Measurements from ENCODE around the gene PRKCB.

The PRKCB gene

DNA sequence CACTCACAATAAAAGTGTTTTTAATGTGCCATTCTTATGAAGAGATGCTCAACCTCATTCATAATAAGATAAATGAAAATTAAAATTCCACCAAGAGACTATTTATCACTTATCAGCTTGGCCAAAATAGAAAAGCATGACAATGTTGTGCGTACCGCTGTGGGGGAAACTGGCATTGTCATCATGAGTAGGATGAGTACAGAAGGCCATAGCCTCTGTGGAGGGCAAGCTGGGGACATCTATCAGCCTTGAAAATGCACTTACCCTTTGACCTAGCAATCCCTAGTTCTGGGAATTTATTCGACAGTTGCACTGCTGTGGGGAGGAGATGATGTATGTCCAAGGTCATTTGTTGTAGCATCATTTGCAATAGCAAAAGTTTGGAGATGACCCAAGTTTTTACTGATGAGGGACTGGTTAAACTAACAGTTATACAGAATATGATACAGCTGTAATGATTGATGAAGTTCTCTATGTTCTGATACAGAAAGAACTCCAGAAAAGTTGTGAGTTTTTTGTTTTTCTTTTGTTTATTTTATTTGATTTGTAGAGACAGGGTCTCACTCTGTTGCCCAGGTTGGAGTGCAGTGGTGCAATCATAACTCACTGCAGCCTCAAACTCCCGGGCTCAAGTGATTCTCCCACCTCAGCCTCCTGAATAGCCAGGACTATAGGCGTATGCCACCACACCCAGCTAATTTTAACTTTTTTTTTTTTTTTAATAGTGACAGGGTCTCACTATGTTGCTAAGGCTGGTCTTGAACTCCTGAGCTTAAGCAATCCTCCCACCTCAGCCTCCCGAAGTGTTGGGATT is 13.7 kb upstream of the PRKCB start:
- Histone ChIP-seq H3K4me3 (ENCODE audit: low read depth, low read length) (no peak overlapping the region), H3K4me2 (ENCODE audit: low read length) (no peak overlapping the region), H3K27ac (no peak overlapping the region), H2AFZ (no peak overlapping the region), H3K9ac (no peak overlapping the region), H3K27me3 (ENCODE audit: control insufficient read depth, insufficient read depth, low read length) (peaks cover 5% of the 10 kb centered on the region), H3K9me3 (ENCODE audit: control insufficient read depth, low read length) (no peaks in the 10 kb centered on the region), H3K4me1 (no peaks in the 10 kb centered on the region), H3K36me3 (ENCODE audit: control insufficient read depth, insufficient read depth, low read length) (no peaks in the 10 kb centered on the region), H3K79me2 (no peaks in the 10 kb centered on the region)
- TF ChIP-seq, protein P1, sequence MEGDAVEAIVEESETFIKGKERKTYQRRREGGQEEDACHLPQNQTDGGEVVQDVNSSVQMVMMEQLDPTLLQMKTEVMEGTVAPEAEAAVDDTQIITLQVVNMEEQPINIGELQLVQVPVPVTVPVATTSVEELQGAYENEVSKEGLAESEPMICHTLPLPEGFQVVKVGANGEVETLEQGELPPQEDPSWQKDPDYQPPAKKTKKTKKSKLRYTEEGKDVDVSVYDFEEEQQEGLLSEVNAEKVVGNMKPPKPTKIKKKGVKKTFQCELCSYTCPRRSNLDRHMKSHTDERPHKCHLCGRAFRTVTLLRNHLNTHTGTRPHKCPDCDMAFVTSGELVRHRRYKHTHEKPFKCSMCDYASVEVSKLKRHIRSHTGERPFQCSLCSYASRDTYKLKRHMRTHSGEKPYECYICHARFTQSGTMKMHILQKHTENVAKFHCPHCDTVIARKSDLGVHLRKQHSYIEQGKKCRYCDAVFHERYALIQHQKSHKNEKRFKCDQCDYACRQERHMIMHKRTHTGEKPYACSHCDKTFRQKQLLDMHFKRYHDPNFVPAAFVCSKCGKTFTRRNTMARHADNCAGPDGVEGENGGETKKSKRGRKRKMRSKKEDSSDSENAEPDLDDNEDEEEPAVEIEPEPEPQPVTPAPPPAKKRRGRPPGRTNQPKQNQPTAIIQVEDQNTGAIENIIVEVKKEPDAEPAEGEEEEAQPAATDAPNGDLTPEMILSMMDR (IDR thresholded peaks at IDR 0.05): no peak

DNA sequence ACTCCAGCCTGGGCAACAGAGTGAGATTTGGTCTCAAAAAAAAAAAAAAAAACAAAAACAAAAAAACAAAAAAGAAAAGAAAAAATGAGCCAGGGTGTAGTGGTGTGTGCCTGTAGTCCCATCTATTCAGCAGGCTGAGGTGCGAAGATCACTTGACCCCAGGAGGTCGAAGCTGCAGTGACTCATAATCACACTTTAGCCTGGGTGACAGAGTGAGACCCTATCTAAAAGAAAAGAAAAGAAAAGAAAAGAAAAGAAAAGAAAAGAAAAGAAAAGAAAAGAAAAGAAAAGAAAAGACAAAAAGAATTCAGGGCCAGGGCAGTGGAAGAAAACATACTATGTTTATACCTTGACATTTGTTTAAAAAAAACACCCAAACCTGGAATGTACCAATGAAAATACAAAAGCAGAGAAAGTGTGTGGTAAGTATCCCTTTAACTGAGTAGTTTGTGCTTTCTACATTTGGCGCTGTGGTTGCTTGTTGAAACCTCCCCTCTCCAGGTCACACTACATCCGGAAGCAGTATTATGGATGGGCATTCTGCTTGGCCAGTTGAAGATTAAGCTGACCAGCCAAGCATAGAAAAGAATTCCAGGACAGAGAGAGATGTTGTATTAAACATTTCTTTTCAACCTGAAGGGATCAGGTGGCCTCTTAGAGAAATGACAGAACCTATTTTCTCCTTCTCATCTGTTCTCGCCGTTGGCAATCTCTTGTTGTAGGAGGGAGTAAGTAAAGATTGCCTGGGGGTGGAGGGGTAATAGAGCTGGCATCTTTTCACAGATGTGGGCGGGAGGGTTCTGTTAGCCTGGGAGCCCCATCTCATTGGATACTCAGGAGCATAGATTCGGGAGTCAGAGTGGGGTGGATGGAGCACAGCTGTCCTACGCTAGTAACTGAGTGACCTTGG is 12.1 kb upstream of the PRKCB start:
- Histone ChIP-seq H3K27me3 (ENCODE audit: control insufficient read depth, insufficient read depth, low read length) (no peaks in the 10 kb centered on the region), H3K79me2 (no peaks in the 10 kb centered on the region), H2AFZ (no peak overlapping the region), H3K4me2 (ENCODE audit: low read length) (no peak overlapping the region), H3K4me1 (no peaks in the 10 kb centered on the region), H3K9ac (no peak overlapping the region), H3K4me3 (ENCODE audit: low read depth, low read length) (no peak overlapping the region), H3K9me3 (ENCODE audit: control insufficient read depth, low read length) (no peaks in the 10 kb centered on the region), H3K27ac (no peak overlapping the region), H3K36me3 (ENCODE audit: control insufficient read depth, insufficient read depth, low read length) (no peaks in the 10 kb centered on the region)
- TF ChIP-seq, protein P1 (IDR thresholded peaks at IDR 0.05): no peak

GRCh38 chr16:23824909-23825308 is 10.9 kb upstream of the PRKCB start:
- Histone ChIP-seq H2AFZ (no peak overlapping the region), H3K9me3 (ENCODE audit: control insufficient read depth, low read length) (no peaks in the 10 kb centered on the region), H3K4me2 (ENCODE audit: low read length) (no peak overlapping the region), H3K36me3 (ENCODE audit: control insufficient read depth, insufficient read depth, low read length) (no peaks in the 10 kb centered on the region), H3K9ac (no peak overlapping the region), H3K27ac (no peak overlapping the region), H3K27me3 (ENCODE audit: control insufficient read depth, insufficient read depth, low read length) (no peaks in the 10 kb centered on the region), H3K4me3 (ENCODE audit: low read depth, low read length) (no peak overlapping the region), H3K79me2 (no peaks in the 10 kb centered on the region), H3K4me1 (no peaks in the 10 kb centered on the region)
- TF ChIP-seq, protein P1 (IDR thresholded peaks at IDR 0.05): no peak

DNA sequence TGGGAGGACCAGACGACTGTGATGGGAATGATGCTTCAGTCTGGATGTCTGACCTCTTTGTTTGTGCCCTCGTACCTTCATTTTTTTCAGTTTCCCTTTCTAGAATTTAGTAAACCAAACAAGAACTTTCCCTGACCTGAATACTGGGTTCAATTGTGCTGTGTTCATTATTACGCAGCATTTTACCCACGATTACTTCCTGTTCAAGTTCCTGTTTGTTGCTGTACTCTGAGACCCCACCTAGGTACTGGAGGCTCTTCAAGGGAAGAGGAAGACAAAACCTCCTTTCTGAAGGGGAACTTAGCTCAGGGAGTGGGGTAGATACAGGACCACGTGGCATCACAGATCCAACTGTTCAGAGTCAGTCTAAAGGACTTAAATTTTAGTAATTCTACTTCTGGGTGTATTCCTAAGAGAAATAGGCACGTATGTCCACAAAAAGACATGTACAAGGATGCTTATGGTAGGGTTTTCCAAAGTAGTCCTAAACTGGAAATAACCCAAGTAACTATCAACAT is 9.2 kb upstream of the PRKCB start:
- H3K9me3 ChIP-seq (ENCODE audit: control insufficient read depth, low read length): no peaks in the 10 kb centered on the region
- H2AFZ ChIP-seq: no peak overlapping the region
- H3K27me3 ChIP-seq (ENCODE audit: control insufficient read depth, insufficient read depth, low read length): no peaks in the 10 kb centered on the region
- TF ChIP-seq, protein P1 (IDR thresholded peaks at IDR 0.05): no peak
- H3K4me3 ChIP-seq (ENCODE audit: low read depth, low read length): no peak overlapping the region
- H3K79me2 ChIP-seq: no peaks in the 10 kb centered on the region
- H3K27ac ChIP-seq: no peak overlapping the region
- no peak overlapping the region for H3K9ac ChIP-seq
- no peak overlapping the region for H3K4me2 ChIP-seq (ENCODE audit: low read length)
- H3K4me1 ChIP-seq: no peaks in the 10 kb centered on the region
- no peaks in the 10 kb centered on the region for H3K36me3 ChIP-seq (ENCODE audit: control insufficient read depth, insufficient read depth, low read length)

All from parathyroid adenoma (tissue), 2 donors.